RKO (cell line): ENCODE results near the gene TRIO.
A peak's percentile ranks its signal among the peaks of the same experiment; 100 is the strongest.

Experiments
- DNase-seq: peaks from one replicate; pipeline ENCODE4 v3.0.0-alpha.2; 2016; ENCODE audit warnings: low spot score

The TRIO gene

GRCh38 chr5:14296533-14297331 is 153.6 kb downstream of the TRIO start:
- no peak for DNase-seq

- no peak for DNase-seq
Observed at GRCh38 chr5:14297697-14298096, 154.6 kb downstream of the TRIO start.

GRCh38 chr5:14298126-14298847 is 155.1 kb downstream of the TRIO start:
- DNase-seq: no peak

GRCh38 chr5:14299666-14300065 is 156.5 kb downstream of the TRIO start:
- no peak for DNase-seq

- no peak for DNase-seq
Observed at GRCh38 chr5:14301186-14301585, 158.0 kb downstream of the TRIO start.

GRCh38 chr5:14302330-14302729 is 159.2 kb downstream of the TRIO start:
- no peak for DNase-seq

- DNase-seq: peak; percentile 49
Observed at GRCh38 chr5:14305045-14305444, 161.9 kb downstream of the TRIO start.

GRCh38 chr5:14306329-14306815 is 163.2 kb downstream of the TRIO start:
- no peak for DNase-seq

GRCh38 chr5:14308384-14309154 is 165.4 kb downstream of the TRIO start:
- DNase-seq: no peak

- no peak for DNase-seq
Observed at GRCh38 chr5:14309199-14309598, 166.1 kb downstream of the TRIO start.

- no peak for DNase-seq
Observed at GRCh38 chr5:14309878-14310531, 166.9 kb downstream of the TRIO start.

GRCh38 chr5:14310901-14311300 is 167.8 kb downstream of the TRIO start:
- no peak for DNase-seq

GRCh38 chr5:14313986-14314690 is 171.0 kb downstream of the TRIO start:
- no peak for DNase-seq

GRCh38 chr5:14316471-14316870 is 173.3 kb downstream of the TRIO start:
- no peak for DNase-seq

- no peak for DNase-seq
Observed at GRCh38 chr5:14319102-14319501, 176.0 kb downstream of the TRIO start.

- no peak for DNase-seq
Observed at GRCh38 chr5:14321936-14322335, 178.8 kb downstream of the TRIO start.

GRCh38 chr5:14322437-14323187 is 179.5 kb downstream of the TRIO start:
- no peak for DNase-seq

GRCh38 chr5:14323466-14323865 is 180.3 kb downstream of the TRIO start:
- DNase-seq: no peak

- DNase-seq: no peak
Observed at GRCh38 chr5:14325369-14325768, 182.2 kb downstream of the TRIO start.

- no peak for DNase-seq
Observed at GRCh38 chr5:14326035-14326903, 183.1 kb downstream of the TRIO start.
